Measurements from ENCODE around the gene MPND. TPM values are rescaled to one million over a fixed set of nuclear protein-coding genes. Genes with fewer than 3 reads are reported as not detected.

Gene MPND
- total and polyA plus RNA-seq, 2 of the 13 experiments (the other 11 are each of a cell fraction or from before 2014, with no cell fraction given): 10.8 to 15.8 TPM

DNA sequence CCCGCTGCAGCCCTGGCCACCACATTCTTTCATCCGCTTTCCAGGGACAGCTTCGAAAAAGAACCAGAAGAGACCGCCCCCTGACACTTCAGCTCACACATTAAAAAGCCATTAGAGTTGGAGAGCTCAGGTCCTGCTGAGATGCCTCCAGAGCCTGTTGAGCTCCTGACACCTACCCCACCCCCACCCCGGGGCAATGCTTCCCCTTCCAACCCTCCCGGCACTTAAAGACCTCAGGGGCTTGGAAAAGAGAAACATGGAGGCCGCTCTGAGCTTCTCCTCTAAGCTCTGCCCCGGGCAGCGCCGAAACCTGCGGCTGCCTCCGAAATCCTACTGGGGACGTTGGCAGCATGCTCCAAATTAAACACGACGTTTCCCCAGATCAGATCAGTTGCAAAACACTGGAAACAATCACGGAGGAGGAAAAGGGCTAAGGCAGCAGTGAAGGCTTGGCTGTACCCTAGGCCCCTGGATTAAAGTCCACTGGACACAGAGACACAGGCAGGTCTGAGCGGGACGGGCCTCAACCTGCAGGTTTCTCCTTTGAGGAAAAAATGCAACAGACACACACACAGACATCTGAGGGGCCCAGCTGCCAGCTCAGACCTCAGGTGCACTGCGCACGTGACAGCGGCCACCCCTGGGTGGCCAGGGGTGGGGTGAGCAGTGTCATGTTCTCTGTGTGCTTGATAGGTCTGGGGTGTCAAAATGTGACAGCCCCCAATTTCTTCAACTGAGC is 47.4 kb downstream of the MPND start (continued):
- TF ChIP-seq LRRFIP1 (CRISPR knock-in tag; conservative IDR thresholded peaks at IDR 0.05) (no peak), ZMAT3 (CRISPR knock-in tag; conservative IDR thresholded peaks at IDR 0.05) (peak; percentile 31; the same call in 1 of the 2 replicates), KLF16 (CRISPR knock-in tag; IDR thresholded peaks at IDR 0.05) (peak in 1 of 2 experiments; percentile 74; a peak in 2 of 4 replicates), CBX2 (IDR thresholded peaks at IDR 0.05; ENCODE audit: low read depth, low read length) (no peak), CBX2 (CRISPR knock-in tag; IDR thresholded peaks at IDR 0.05; ENCODE audit: low read depth) (no peak), NR2F2 (IDR thresholded peaks at IDR 0.05; ENCODE audit: borderline replicate concordance, low read depth) (peak; percentile 48; the same call in 1 of the 2 replicates), MLXIP (CRISPR knock-in tag; IDR thresholded peaks at IDR 0.05; ENCODE audit: borderline replicate concordance) (0 out of 2 replicates have a peak, but pooled peaks have one; percentile 66), GATA4 (IDR thresholded peaks at IDR 0.05; ENCODE audit: borderline replicate concordance, low read depth) (peak; percentile 26; the same call in 1 of the 2 replicates), ZNF773 (CRISPR knock-in tag; IDR thresholded peaks at IDR 0.05; ENCODE audit: borderline replicate concordance) (no peak), SRY (CRISPR knock-in tag; IDR thresholded peaks at IDR 0.05) (no peak)
- TF ChIP-seq, protein P1, sequence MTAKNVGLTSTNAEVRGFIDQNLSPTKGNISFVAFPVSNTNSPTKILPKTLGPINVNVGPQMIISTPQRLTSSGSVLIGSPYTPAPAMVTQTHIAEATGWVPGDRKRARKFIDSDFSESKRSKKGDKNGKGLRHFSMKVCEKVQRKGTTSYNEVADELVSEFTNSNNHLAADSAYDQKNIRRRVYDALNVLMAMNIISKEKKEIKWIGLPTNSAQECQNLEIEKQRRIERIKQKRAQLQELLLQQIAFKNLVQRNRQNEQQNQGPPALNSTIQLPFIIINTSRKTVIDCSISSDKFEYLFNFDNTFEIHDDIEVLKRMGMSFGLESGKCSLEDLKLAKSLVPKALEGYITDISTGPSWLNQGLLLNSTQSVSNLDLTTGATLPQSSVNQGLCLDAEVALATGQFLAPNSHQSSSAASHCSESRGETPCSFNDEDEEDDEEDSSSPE (CRISPR knock-in tag; IDR thresholded peaks at IDR 0.05): peak; percentile 48; the same call in 1 of the 2 replicates
- TF ChIP-seq, protein P2, sequence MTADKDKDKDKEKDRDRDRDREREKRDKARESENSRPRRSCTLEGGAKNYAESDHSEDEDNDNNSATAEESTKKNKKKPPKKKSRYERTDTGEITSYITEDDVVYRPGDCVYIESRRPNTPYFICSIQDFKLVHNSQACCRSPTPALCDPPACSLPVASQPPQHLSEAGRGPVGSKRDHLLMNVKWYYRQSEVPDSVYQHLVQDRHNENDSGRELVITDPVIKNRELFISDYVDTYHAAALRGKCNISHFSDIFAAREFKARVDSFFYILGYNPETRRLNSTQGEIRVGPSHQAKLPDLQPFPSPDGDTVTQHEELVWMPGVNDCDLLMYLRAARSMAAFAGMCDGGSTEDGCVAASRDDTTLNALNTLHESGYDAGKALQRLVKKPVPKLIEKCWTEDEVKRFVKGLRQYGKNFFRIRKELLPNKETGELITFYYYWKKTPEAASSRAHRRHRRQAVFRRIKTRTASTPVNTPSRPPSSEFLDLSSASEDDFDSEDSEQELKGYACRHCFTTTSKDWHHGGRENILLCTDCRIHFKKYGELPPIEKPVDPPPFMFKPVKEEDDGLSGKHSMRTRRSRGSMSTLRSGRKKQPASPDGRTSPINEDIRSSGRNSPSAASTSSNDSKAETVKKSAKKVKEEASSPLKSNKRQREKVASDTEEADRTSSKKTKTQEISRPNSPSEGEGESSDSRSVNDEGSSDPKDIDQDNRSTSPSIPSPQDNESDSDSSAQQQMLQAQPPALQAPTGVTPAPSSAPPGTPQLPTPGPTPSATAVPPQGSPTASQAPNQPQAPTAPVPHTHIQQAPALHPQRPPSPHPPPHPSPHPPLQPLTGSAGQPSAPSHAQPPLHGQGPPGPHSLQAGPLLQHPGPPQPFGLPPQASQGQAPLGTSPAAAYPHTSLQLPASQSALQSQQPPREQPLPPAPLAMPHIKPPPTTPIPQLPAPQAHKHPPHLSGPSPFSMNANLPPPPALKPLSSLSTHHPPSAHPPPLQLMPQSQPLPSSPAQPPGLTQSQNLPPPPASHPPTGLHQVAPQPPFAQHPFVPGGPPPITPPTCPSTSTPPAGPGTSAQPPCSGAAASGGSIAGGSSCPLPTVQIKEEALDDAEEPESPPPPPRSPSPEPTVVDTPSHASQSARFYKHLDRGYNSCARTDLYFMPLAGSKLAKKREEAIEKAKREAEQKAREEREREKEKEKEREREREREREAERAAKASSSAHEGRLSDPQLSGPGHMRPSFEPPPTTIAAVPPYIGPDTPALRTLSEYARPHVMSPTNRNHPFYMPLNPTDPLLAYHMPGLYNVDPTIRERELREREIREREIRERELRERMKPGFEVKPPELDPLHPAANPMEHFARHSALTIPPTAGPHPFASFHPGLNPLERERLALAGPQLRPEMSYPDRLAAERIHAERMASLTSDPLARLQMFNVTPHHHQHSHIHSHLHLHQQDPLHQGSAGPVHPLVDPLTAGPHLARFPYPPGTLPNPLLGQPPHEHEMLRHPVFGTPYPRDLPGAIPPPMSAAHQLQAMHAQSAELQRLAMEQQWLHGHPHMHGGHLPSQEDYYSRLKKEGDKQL (CRISPR knock-in tag; IDR thresholded peaks at IDR 0.05; ENCODE audit: low read depth): peak; percentile 68; the same call in 1 of the 2 replicates
- TF ChIP-seq, protein P3, sequence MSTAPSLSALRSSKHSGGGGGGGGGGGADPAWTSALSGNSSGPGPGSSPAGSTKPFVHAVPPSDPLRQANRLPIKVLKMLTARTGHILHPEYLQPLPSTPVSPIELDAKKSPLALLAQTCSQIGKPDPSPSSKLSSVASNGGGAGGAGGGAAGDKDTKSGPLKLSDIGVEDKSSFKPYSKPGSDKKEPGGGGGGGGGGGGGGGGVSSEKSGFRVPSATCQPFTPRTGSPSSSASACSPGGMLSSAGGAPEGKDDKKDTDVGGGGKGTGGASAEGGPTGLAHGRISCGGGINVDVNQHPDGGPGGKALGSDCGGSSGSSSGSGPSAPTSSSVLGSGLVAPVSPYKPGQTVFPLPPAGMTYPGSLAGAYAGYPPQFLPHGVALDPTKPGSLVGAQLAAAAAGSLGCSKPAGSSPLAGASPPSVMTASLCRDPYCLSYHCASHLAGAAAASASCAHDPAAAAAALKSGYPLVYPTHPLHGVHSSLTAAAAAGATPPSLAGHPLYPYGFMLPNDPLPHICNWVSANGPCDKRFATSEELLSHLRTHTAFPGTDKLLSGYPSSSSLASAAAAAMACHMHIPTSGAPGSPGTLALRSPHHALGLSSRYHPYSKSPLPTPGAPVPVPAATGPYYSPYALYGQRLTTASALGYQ (CRISPR knock-in tag; IDR thresholded peaks at IDR 0.05): peak; percentile 72

Measured in HepG2 (cell line).